HG03045 (cell line): Measurements from ENCODE around the gene SLC5A2.
"Not testable (repeated sequence)": the region's sequence is repeated elsewhere in the genome, so short reads cannot be mapped to it uniquely, and the experiment has no call there.

ENCODE experiments used
- ATAC-seq: cut with Tn5 transposase; IDR thresholded peaks from one replicate; pipeline ENCODE4 v1.9.1; 2021; ENCODE audit warnings: mild to moderate bottlenecking, moderate library complexity; ENCODE audit not compliant: unreplicated experiment

The SLC5A2 gene

GRCh38 chr16:31474773-31475738 is 7.9 kb upstream of the SLC5A2 start:
- no peak for ATAC-seq

GRCh38 chr16:31475946-31476302 is 7.0 kb upstream of the SLC5A2 start:
- ATAC-seq, result no peak

- peak; percentile 54 for ATAC-seq
Measured at GRCh38 chr16:31476303-31477219, 6.4 kb upstream of the SLC5A2 start.

GRCh38 chr16:31477220-31478216 is 5.4 kb upstream of the SLC5A2 start:
- peak; percentile 36 for ATAC-seq

GRCh38 chr16:31478956-31479355 is 4.0 kb upstream of the SLC5A2 start:
- ATAC-seq, result no peak

GRCh38 chr16:31479751-31480150 is 3.2 kb upstream of the SLC5A2 start:
- no peak for ATAC-seq

- ATAC-seq, result no peak
Measured at GRCh38 chr16:31480851-31481536, 1.9 kb upstream of the SLC5A2 start.

GRCh38 chr16:31484048-31484447 is 1.1 kb downstream of the SLC5A2 start:
- ATAC-seq, result not testable (repeated sequence)

GRCh38 chr16:31484491-31485171 is 1.7 kb downstream of the SLC5A2 start:
- ATAC-seq, result no peak

GRCh38 chr16:31485571-31485970 is 2.6 kb downstream of the SLC5A2 start:
- no peak for ATAC-seq

- ATAC-seq, result no peak
Measured at GRCh38 chr16:31486045-31486444, 3.1 kb downstream of the SLC5A2 start.

- ATAC-seq, result no peak
Measured at GRCh38 chr16:31487071-31487719, 4.3 kb downstream of the SLC5A2 start.

- peak; percentile 66 for ATAC-seq
Measured at GRCh38 chr16:31487720-31488467, 5.0 kb downstream of the SLC5A2 start.

- ATAC-seq, result no peak
Measured at GRCh38 chr16:31488468-31489297, 5.8 kb downstream of the SLC5A2 start.

GRCh38 chr16:31489298-31489564 is 6.3 kb downstream of the SLC5A2 start:
- no peak for ATAC-seq

GRCh38 chr16:31489616-31490584 is 7.0 kb downstream of the SLC5A2 start:
- ATAC-seq, result no peak
